ENCODE results near the gene LRRC4C.

LRRC4C gene

DNA sequence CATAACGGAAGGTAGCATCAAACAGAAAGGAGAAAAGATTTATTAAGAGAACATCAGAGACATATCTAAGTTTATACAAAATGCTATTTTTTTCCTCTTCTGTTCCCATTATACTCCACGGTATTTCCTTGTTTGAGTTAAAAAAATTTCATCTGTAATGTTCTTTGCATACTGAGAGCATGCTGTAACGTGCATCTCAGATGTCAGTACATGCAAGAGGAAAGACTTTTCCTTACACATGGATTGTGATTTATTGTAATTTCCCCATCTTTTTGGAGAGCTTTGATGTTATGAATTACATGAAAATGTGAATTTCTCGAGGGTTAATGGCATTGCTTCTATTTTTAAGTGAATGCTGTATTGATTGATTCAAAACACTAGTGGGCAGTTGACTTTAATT lies 1164.0 kb downstream of the LRRC4C start:
- no peak for DNase-seq (ENCODE audit: low read depth in 2 of 2, low spot score in 1 of 2)

DNA sequence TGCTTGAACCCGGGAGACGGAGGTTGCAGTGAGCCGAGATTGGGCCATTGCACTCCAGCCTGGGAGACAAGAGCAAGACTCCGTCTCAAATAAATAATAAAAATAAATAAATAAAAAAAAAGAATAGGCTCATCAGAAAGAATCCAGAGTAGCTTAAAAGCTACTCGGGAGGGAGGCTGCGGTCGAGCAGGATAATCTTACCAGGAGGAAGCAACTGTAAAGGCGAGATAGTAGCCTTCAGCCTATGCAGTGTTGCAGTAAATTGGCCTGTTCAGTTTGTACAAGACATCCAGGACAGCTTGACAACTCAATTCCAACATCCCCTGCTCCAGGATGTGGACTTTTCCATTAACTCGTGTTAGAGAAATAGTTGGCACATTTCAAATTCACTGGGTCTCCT lies 1164.7 kb downstream of the LRRC4C start:
- no peak for DNase-seq (ENCODE audit: low read depth in 2 of 2, low spot score in 1 of 2)

DNA sequence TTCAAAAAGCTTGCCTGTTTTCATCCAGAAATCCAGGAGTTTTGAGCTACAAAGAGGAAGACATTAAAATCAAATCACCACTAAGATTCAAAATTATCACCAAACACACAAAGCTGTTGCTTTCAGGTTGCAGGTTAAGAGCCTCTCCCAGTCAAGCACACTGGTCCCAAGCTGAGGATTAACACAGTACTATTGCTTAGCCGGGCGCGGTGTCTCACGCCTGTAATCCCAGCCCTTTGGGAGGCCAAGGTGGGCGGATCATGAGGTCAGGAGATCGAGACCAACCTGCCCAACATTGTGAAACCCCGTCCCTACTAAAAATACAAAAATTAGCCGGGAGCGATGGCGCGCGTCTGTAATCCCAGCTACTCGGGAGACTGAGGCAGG lies 1165.1 kb downstream of the LRRC4C start:
- DNase-seq (ENCODE audit: low read depth in 2 of 2, low spot score in 1 of 2) = no peak

DNA sequence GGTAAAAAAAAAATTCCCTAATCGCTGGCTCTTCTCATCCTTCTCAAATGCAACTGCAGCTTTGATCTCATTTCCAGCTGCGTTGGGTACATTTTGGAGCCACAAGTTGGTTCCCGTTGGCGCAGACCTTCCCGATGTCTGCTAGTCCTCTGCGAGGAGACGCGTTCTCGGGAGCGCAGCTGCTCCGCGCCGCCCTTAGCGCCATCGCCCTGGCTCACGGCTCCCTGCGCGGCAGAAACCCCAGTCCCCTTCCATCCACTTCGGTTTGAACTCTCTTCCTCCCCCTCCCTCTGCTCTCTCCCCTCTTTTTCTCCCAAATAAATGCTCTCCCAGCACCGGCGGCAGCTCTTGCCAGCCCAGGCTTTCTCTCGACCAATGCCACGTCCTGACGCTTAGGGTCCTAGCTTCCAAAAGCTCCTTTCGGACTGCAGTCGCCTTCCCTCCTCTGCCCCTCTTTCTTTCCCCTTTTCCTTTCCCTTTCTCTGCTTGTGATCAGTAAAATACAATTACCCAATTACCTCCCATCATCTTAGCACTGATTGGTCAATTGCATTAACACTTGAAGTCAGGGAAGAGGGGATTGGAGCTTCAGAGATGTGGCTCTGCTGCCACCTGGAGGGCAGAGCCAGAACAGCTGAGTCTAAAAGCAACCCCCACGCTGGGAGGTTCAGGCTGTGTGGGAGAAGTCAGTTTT lies 1165.7 kb downstream of the LRRC4C start:
- no peak for DNase-seq (ENCODE audit: low read depth in 2 of 2, low spot score in 1 of 2)

DNA sequence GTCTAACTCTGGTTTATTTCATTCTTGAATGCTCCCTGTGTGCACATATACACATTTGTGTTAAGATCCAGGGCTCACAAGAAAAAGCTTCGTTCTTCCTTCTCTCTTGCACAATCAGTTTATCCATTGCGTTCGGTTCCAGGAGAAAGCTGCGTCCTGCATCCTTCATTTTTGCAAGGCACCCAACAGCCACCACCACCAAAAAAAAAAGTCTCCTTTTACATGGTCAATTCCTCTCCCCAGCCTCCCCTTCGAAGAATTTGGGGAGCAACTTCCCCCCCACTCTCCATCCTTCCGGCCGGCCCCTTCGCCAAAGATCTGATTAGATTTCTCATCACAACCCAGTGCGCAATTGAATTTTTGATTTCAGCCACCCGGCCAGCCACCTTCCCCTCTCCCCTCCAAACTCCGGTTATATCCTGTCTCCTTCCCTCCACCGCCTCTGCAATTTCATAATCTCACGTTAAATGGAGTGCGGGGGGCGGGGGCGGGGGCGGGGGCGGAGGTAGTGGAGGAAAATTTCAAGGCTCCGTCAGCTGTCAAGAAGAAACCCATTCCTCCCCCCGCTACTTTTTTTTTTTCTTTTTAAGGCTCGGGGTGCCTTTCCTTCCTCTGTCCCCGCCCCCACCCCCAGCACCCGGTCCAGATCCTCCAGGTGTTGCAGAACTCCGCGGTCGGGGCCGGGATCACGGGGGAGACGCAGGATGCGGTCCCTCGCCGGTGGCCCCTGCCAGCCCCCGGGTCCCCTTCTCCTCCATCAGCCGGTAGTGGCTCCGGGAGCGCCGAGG lies 1166.5 kb downstream of the LRRC4C start:
- no peak for DNase-seq (ENCODE audit: low read depth in 2 of 2, low spot score in 1 of 2)

DNA sequence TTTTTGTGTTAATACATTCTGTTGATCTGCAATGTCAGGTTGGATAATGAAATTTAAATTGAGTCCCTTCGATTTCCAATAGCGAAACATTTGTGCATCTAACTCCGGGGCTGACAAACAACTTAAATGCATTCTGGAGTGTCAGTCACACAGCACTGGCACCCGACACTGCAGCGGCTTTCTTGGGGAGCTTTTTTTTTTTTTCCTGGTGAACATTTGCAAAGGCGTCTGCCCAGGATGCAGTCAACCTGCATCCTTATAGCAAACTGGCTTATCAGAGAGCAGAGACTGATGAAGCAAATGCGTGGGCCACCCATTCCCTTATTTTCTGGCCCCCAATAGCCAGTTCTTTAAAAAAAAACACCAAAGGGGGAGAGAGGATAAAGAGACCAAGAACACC lies 1167.7 kb downstream of the LRRC4C start:
- no peak for DNase-seq (ENCODE audit: low read depth in 2 of 2, low spot score in 1 of 2)

DNA sequence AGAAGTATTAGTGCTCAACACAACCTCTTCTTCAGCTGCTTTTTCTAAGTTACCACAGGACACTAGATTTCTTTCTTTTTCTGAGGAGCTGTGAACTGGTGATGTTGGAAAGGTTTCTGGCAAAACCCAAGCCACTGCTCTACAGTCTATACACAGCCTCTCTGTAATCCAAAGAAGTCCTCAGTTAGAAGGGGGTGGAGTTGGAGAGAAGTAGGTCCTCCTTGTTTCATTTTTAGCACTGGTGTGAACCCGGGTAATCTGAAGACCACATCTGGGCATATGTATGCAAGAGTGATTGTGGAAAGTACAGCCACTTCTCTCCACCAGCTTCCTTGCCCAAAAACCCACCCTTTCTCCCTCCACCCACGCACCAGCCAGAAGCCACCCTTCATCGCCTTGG lies 1168.1 kb downstream of the LRRC4C start:
- DNase-seq (ENCODE audit: low read depth in 2 of 2, low spot score in 1 of 2) = no peak

DNA sequence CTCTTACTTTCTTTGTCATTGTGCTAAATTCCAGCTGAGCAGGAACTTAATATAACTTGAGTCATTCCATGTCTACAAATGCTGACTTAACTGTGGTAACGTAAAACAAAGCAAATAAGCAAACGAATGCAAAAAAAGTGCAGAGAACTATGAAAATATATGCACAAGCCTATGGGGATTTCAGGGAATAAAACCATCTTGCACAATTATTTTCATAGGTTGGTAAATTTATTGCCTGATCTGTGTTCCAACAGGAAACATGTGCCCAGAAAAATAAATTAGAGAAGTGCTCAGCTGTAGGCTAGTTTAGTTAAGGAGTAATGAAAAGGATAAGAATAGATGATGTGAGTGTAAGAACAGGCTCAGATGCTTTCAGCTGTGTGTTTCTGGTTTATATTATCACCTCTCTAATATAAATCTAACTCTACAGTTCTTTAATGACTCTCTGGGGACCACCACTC lies 1169.3 kb downstream of the LRRC4C start:
- DNase-seq (ENCODE audit: low read depth in 2 of 2, low spot score in 1 of 2) = no peak

DNA sequence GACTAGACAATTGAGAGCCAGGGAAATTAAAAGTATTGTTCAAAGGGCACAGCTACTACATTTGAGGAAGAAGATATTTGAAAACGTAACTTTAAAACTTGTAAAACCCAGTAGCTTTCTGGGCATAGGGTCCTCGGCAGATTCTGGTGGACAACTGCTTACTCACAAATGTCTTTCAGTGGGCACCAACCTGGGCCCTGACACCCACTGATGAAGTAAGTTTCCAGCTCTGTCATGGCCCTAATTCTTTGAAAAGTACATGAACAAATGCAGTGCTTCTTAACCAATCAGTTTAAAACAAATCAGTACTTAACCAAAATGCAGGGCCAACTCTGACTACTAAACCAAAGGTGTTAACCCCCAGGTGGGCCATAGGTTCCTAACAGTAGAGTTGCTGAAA lies 1170.1 kb downstream of the LRRC4C start:
- DNase-seq (ENCODE audit: low read depth in 2 of 2, low spot score in 1 of 2) = no peak

DNA sequence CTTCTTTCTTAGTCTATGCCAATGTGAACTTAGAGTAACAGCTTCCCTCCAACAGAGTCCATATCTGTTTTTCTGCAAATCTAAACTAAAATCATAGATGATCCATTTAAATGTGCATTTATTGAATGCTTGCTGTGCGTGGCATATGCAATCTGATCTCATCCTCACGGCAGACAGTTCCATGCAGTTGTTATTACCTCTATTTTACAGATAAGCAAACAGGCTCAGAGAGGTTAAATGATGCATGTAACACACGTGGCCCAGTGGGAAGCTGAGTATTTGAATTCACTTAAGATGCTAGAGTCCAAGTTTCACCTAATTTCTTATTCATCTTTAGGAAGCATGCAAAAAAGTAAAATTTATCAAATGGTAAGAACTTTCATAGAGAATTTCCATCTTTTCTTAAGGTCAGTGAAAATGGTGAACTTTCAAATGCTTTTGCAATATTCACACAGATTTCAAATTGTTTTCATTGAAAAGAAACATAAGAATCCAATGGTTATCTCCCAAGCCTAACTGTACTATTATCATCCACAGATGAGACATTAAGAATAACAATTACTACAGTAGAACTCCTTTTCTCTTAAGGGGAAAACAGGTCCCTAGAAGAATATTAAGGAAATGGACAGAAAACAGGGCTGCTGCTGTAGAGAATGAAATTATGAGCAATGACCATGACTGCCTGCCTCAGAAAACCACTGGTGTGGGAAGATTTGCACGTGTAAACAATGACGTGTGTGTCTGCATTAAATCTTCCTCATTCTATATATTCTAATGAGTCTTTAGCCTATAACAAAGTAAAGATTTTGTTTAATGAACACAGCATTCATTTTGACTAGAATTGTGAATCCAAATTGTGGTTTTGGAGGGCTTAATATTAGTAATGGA lies 1171.3 kb downstream of the LRRC4C start:
- no peak for DNase-seq (ENCODE audit: low read depth in 2 of 2, low spot score in 1 of 2)

DNA sequence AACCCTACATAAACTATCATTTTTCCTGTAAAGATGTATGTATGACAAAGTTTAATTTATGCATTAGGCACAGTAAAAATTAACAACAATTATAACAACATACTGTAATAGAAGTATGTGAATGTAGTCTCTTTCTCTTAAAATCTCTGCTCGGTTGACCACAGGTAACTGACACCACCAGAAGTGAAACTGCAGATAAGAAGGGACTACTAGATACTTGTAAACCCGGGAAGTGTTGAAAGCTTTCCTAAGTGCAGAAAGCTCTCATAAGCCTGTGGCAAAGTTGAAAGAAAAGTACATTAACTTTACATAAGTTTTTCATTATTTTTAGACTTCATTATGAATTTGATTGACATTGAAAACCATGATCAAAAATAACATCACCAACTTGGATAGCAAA lies 1173.3 kb downstream of the LRRC4C start:
- no peak for DNase-seq (ENCODE audit: low read depth in 2 of 2, low spot score in 1 of 2)

DNA sequence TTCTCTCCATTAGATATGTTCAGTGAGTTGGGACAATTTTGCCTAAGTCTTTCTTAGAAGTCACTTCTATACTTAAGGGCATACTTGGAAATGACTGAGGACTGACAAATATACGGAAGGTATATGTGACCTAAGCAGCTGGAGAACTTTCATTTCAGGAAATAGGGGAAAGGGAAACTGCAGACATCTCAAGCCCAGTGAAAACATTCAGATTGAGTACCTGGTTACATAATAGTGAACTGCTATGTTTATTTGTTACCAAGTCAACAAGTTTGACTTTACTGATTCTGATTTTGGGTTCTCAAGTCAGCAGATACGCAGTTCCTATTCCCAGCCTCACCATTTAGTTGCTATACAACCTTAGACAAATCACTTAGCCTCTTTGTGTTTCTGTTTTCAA lies 1173.9 kb downstream of the LRRC4C start:
- DNase-seq (ENCODE audit: low read depth in 2 of 2, low spot score in 1 of 2) = no peak

DNA sequence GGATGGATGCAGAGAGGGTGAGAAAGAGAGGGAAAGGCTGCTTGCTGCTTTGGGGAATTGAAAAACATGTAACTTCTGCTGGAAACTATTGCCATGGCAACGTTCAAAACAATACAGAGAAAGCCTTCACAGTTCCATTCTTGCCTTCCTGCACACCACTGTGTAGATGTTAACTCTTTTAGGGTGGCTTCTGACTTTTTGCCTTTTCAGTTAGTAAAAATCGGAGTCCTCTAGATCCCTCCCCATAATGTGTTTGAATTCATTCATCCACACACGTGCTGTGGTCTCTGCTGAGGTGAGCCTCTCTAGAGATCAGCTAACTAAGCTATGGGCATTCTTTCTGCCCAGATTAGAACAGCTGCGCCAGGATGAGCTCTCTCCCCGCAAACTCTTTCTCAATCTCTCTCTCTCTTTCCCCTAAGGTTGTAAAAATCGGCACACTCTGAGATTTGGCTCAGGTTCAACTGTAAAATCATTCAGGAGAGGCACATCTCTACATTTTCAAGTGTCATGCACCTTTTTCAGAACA lies 1178.3 kb downstream of the LRRC4C start:
- no peak for DNase-seq (ENCODE audit: low read depth in 2 of 2, low spot score in 1 of 2)

DNA sequence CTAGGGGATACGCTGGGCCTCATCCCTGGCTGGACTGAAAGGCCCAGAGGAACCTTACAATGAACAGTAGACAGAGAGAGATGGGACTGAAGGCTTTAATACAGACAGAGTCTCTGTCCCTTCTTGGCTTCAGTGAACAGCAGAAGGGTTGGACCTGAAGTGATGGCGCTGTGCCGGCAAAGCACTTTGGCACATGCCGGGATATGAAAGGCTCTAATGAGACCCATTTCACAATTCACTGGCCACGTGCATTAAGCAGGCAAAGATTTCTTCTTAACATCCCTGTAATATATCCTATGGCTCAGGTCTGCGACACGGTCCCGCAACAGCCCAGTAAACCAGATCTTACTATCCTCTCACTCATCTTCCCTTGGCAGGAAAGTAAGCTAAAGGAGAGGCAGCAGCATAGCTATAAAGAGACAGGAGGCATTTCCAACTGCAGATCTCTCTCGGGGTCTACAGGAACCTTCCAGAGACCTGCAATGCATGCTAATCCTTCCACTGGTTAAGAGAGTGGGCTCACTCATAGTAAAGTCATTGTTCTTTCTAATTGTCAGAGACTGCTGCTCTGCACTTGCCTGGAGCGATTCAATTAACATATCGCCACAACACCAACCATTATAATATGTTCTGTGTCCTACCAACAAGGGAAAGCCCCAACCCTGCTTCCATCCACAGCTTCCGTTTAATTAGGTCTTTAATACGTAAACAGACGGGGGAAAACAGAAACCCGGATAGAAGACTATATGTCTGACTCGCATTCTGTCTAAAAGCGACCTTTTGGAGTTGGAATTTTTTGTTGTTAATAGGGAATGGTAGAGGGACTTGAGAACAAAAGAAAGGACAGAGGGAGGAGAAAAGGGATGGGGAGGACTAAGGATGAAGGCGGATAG lies 1179.0 kb downstream of the LRRC4C start:
- no peak for DNase-seq (ENCODE audit: low read depth in 2 of 2, low spot score in 1 of 2)

DNA sequence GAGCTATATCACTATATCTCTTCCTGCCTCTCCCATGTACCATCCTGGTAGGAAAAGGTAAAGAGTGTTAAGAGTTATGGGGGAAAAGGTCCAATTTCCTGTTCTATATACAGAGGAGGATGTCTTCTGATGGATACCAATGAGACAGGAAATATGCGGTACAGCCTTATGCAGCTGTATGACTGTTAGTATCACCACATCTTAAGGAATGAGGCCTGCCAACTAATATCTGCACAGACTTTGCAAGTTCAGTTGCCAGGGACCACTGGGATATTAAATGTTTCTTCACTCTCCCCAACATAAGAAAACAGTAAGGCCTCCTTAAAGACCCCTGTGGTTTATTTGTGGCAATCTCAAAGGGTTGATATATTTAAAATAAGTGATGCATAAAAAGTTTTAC lies 1182.5 kb downstream of the LRRC4C start:
- DNase-seq (ENCODE audit: low read depth in 2 of 2, low spot score in 1 of 2) = no peak

DNA sequence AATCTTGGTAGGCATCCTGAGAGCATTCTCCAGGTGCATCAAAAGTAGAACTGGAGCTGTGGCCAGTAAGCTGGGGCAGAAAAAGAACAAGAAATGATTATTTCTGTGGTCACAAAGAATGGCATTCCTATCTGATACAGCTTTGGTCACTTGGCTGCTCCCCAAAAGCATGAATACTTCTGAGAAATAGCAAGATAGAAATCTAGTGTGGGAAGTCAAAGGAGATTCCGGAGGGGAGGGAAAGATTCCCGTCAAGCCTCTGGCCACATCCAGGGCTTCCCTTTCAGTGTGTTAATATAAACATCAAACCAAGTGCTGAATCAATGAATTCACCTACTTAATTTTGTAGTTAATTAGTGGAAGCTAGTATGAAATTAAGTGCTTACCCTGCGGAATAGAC lies 1185.4 kb downstream of the LRRC4C start:
- no peak for DNase-seq (ENCODE audit: low read depth in 2 of 2, low spot score in 1 of 2)

DNA sequence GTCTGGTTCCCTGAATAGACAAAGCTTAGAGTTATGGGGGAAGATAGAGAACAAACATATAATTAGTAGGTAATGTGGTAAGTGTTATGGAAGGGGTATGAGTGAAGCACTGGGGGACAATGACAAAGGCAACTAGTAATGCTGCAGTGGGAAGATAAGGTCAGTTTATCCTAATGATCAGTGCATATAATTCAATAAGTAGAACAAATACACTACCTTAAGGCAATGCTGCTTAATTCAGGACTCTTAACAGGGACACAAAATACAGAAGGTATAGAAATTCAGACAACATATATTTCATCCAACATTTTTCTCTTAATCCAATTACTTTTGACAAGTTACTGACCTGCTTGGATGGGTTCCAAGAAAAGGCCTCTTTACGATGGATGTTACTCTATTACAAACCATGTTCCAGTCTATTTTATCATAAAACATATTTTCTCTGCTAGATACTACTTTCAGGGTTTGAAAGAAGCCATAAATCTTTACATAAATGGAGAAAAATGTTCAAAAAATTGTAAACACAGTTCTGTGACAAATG lies 1186.2 kb downstream of the LRRC4C start:
- no peak for DNase-seq (ENCODE audit: low read depth in 2 of 2, low spot score in 1 of 2)

DNA sequence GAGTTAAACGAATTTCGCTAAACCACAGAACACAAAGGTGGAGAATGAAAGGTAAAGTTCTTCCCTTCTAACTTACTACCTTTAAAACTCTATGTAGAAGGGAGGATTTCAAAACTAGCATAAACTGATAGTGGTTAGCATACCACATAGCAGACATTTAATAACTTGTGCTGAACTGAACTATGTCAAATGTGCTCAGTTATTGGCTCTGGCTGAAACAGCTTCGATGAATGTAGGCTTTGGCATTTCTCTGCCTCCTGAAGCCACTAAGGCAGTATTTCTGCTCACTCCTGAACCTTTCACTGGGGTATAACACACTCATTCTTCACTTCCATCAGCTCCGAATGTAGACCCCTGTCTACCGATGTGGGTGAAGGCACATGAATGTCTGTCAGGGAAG lies 1188.1 kb downstream of the LRRC4C start:
- no peak for DNase-seq (ENCODE audit: low read depth in 2 of 2, low spot score in 1 of 2)

DNA sequence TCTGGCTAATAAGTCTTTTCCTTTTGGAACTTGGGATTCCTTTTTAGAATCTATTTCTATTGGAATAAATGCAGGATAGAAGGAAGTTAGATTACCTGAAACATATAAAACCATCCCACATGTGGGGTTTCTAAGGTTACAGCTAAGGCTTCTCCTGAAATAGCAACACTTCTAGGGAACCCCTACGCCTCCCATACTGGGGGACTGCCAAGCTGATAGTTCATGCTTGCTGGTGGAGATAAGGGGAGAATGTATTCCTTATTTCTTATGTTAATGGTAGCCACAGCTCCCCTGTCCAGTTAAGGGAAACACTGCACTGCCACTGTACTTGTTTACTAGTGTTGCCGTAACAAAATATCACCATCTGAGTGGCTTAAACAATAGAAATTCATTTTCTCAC lies 1189.6 kb downstream of the LRRC4C start:
- no peak for DNase-seq (ENCODE audit: low read depth in 2 of 2, low spot score in 1 of 2)

DNA sequence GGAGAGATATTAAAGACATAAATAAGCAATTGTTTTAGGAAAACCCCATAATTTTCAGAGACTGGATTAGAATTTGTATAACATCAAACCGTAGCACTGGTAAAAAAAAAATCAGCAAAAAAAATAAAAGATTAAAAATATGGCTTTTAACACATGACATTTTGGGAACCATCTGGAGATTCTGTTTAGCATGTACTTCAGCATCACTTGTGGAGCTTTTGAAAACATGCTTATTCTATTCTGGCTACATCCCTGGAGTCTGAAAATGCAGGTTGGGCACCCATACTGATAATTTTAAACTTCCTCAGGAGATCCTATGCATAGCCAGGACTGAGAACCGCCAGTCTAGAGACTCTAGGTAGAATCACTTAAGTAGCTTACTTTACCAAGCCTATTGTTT lies 1190.9 kb downstream of the LRRC4C start:
- no peak for DNase-seq (ENCODE audit: low read depth in 2 of 2, low spot score in 1 of 2)

Measured in stimulated activated CD8-positive, alpha-beta memory T cell treated with anti-CD3 and anti-CD28 coated beads, Interleukin-4, amount 100 ng/mL, for 1 hour (primary cell).